NK-92 (cell line): Measurements from ENCODE around the gene CNTN1.

Experiments
- DNase-seq: peaks from one replicate; lab custom pipeline; 2025; ENCODE audit not compliant: unreplicated experiment; lab: John Stamatoyannopoulos, UW

The CNTN1 gene

DNA sequence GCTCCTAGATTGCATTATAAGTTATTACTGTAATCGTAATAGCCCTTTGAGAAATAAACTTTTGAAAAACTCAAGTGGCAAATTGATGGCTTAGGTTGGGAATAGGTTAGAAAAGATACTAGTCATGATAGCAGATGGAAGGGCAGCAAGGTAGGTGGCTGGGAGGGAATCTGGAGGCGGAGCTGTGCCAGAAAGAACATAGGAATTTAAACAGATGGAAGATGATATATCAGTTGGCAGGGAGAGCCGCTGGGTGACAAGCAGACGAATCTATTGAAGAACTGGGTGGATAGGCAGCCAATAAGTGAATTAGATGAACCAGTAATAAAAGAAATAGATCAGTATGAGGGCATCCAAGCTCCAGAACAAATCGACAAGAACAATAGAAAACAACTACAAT lies 142.1 kb downstream of the CNTN1 start:
- no peak for DNase-seq

DNA sequence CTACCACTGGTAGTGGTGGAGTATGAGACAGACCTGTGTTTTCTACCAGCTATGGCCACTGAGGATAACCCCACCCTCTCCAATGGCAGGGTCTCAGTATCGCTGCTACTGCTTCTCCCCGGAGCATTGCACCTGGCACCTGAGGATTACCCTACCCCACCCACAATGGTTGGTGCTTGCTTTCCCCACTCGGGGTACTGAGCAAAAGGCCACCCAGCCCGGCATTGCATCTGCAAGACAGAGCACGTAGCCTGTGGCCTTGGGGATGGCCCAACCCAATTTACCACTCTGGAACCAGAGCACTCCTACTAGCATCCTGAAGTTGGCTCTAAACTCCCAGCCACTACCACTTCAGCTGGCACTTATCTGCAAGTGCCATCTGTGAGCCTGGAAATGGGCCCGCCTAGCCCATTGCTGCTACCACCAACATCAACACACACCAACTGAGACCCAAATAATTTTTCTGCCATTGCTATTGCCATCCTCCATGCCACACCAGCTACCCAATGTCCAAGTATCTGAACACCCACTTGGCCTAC lies 145.7 kb downstream of the CNTN1 start:
- no peak for DNase-seq

DNA sequence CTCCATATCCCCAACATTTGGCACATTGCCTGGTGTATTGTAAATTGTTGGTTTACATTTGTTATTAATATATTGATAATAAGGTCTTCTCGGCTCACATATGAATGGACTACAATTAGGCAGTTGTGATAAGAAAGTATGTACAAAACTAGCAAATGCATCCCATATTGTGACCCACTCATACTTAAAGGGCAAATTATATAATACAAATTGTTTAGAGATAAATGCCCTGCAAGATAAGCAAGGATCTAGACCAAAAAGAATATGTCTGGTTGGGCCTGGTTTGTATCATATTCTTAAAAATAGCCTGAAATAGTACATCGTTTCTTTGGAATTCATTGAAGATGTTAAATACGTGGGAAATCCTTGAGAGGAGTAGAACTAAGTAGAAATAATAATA lies 151.3 kb downstream of the CNTN1 start:
- DNase-seq: no peak

DNA sequence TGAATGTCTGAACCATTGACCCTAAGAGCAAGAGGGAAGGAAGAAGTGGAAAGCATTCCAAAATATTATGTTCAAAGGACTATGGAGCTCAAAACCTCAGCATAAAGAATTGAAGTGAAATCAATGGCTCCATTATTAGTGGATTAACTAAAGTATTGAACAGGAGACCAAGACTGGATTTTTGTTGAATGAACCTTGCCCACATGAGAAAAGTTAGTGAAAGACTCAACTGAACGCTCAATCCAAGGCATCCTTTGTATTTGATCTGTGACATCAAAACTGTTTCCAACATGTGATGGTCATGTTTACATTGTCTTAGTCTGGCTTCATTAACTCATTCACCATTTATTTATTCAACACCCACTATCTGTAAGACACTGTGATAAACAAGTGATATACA lies 161.0 kb downstream of the CNTN1 start:
- no peak for DNase-seq

DNA sequence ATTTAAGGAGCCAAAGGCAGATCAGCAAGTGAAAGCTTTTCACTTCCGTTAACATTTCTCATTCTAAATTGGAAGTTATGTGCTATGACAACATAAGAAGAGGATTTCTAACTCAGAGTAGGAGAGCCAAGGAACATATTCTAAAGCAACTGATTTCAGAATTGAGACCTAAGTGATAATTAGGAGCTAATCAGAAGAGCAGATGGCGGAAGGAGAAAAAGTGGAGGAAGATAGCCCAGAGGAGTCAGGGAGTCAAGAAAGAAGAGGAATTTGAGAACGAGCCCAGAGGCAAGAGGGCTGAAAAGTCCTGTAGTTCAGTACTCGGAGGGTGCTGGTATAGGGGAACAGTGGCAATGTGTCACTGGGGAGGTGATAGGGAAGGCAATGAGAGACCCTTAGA lies 162.4 kb downstream of the CNTN1 start:
- DNase-seq: no peak

DNA sequence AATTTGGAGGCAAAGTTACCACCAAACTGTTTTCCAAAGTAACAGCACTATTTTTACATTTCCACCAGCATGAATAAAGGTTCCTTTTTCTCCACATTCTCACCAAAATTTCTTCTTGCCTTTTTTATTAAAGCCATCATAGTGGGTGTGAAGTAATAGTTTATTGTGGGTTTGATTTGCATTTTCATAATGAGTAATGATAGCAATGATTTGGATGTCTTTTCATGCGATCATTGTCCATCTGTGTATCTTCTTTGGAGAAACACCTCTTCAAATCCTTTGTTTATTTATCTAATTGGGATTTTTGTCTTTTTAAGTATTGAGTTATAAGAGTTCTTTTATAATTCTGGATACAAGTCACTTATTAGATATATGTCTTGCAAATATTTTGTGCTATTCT lies 172.7 kb downstream of the CNTN1 start:
- DNase-seq: no peak

DNA sequence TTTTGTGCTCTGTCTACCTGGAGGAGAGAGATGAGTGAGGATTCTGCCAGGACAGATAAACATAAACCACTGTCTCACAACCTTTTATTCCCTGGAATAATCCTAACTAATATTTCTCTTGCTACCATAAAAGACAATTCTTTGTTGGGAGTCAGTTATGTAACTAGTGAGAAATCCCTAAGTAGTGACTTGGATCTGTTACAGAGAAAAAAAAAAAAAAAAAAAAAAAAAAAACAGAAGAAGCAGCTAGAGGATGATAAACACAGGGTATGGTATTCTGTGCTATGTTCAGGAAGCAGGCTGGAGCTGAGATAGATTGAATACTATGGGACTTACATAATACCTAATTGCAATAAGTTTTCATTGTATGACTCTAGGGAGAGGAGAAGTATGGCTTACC lies 178.7 kb downstream of the CNTN1 start:
- no peak for DNase-seq

DNA sequence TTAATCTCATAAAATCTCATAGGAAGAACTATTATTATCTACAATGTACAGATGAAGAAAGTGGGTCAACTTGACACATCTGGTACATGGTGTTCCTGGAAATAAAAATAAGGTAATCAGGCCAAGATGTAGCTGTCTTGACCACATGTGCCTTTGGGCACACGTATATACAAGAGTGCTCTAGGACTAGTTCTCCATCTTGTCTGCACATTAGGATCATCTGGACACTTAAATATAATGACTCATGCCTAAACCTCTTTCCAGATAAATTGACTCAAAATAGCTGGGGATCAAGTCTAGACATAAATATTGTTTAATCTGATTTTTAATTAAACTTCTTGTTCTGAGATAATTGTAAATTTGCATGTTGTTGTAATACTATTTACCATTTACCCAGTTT lies 182.6 kb downstream of the CNTN1 start:
- no peak for DNase-seq

DNA sequence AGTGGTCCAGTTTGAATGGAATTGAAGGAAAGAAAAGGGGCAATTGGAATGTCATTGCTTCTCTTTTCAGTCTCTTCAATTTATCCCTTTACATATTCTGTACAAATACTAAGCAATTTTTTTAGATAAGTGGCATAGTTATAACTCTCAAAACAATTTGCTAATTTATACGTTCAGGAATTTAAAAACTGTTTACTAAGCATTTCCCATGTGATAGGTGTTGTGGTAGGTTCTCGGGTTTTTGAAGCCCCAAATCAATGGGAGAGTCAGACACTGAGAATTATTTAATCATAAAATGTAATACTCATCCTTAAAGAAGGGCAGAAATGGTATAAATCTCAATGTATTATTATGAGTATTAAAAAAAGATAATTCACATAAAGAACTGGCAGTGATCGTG lies 197.1 kb downstream of the CNTN1 start:
- no peak for DNase-seq

DNA sequence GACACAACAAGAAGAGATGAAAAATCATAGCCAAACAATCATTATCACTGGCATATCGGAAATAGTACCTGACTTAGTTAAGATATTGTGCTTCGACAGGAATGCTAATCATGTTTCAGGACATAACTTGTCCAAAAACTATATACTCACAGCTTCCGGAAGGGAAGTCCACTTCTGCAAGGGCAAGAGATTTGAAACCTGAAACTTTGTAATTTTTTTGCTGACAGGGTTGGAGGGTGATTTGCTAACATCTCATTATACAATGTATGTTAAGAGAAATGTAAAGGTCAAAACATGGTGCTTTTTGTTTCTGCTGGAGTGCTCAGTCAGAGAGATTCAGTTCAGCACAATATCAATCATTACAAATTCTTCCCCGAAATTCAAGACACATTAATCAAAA lies 200.3 kb downstream of the CNTN1 start:
- DNase-seq: no peak

DNA sequence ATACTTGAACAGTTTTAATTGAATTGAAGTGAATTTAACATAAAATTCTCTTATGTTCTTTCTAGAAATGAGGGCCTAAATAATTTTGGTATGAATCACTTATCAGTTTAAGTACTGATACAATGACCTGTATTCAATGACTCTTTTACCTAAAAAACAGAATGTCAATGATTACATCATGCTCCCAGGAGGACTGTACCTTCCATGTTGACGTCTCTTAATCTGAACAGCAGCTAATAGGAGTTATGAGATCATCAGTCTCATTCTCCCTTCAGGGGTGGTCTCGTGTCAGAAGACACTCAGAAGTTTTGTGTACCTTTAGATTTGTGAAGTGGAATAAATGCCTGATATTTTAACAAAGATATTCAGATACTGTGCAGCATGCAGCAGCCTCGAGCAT lies 206.3 kb downstream of the CNTN1 start:
- no peak for DNase-seq

DNA sequence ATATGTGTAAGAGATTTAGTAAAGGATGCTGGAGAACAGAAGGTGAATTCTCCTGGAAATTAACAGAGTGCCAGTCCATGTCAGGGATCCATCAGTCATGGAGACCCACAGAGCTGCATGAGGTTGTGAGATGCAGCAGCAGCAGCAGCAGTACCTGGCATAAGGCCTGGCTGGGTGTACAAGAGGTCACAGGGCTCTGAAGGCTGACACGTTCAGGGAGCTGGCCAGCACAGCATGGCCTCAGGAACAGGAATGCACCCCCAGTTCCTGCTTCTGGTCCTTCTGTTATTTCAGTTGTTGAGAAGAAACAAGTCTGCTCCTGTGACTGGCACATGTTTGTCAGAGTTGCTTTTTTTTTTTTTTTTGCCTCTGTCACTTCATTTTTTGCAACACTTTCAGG lies 210.8 kb downstream of the CNTN1 start:
- DNase-seq: no peak

DNA sequence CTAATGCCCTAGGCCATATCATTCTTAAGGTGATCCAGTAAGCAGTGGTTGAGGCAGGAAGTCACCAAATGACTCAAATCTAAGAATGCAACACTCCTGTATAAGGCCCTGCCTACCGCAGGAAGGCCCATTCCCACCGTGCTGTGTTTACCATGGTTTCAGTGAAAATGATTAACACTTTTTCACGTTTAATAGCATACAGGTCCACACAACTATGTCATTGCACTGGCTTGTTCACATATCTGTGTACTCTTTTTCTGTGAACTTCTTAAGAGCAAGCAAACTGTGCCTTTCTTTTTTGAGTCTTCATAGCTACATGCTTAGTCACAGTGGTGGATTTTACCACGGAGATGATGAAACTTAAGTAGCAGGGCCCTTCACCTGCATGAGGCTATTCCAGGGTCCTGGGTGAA lies 214.9 kb downstream of the CNTN1 start:
- no peak for DNase-seq

DNA sequence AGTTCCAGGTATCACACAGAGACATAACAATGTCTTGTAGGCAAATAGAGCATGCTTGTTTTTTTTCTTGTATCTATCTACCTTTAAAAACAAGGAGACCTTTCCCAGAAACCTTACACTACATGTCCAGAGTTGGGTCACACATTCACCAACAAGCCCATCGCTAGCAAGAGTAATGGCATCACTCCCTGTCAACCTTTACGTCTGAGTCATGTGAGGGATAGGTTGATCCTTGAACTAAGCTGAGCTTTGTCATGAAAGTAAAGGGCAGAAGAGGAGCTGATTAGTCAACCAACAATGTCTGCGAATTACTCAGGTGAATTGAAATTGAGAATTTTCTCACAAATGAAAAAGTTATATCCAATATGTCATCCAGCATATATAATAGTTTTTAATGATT lies 219.4 kb downstream of the CNTN1 start:
- no peak for DNase-seq

DNA sequence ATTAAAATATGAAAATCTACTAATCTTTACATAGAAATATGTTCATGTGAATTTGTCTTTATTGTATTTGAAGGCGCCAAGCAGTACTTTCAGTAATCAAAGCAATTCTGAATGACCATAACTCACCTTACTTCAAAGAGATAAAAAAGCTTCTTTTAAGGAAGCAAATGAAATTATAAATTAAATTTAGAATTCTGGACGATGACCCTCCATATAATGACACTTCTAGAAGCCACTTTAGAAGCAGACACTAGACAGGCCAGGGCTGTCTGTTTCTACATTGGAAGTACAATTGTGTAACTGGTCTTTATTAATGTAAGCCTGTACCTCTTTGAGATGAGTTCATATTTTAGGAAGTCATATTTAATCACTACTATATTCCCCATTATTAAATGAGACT lies 222.9 kb downstream of the CNTN1 start:
- DNase-seq: no peak

DNA sequence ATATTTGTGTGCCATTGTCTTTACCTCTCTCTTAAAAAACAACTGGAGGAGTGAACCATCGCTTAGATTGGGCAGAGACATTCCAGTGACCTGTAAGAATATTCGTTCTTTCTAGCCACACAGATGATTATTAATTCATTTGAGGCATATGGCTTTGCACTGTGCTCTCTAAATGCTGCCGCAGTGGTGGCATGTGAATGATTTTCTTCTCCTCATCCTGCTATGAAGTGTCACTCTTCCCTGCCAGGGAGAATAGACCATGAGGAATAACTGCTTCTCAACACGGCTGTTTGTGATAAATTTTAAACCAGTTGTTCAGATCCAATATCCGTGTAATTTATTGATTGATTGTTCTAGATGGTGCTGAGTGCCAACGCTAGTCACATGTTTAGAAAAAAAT lies 225.3 kb downstream of the CNTN1 start:
- no peak for DNase-seq

DNA sequence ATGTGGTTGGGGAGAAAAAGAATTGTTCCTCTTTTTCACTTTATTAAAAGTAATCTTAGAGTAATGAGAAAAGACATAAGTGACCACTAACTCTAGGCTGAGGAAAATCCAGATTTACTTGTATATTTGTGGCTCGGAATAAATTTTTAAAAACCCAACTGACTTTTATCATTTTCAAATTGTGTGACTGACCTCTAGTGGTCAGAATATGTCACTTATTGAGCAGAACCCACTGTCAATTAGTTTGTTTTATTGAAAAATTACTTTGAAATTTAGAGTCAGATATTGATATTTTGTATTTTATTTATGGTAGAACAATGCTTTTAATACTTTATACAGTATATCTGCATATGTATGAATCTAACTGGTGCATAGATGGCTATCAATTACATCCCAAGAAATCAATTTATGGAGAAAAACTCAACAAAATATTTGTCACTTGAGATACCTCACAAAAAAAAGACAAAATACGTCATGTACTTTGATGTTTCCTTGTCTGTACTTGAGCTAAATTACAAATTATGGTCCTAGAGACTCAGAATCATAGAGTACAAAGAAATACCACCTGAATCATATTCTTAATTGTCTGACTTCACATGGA lies 229.4 kb downstream of the CNTN1 start:
- DNase-seq: no peak

DNA sequence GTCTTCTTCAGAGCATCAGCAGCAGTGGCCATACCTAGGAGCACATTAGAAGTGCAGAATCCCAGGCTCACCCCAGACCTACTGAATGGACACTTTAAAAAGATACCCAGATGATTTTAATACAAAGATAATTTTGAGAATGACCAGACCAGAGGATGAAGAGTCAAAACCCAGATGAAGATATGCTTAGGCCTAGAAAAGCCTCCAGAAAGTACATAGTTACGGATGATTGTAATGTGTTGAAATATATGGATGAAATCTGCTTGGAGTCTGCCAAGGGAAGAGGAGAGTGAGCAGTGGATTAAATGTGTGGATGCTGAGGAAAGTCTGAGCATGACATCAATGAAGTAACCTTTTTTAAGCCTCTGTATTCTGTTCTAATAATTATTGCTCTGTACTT lies 245.7 kb downstream of the CNTN1 start:
- DNase-seq: no peak

DNA sequence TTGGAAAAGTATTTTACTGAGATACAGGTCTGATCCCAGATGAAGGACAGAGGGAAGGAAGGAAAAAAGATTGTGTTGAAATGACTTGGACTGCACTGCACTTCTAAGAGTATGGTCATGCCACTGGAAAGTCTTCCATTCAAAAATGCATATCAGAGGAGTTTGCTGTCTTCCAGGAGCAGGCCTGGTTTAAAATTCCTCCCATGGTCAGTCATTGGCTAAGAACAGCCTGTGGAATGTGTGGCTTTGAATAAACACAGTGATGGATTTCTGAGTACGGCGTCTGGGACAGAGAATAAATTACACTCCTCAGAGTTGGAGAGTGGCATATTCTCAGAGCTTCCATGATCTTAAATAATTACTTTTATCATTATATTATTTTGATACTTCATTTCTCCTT lies 250.1 kb downstream of the CNTN1 start:
- no peak for DNase-seq

DNA sequence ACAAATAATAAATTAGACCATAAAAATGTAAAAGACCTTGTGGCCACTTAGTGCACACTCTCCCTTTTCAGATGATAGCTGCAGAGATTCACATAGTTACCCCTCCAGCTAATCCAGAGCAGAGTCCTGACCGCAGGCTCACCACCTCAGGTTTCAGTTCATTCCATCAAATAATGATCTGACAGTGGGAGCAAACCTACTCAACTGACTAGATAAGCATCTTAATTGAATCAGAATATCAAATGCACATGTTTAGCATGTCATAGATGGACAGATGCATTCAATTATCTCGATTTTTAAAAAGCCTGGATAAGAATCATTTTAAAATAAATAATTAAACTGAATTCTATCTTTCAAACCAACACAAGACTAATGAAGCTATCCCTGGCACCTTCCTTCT lies 253.5 kb downstream of the CNTN1 start:
- DNase-seq: no peak

DNA sequence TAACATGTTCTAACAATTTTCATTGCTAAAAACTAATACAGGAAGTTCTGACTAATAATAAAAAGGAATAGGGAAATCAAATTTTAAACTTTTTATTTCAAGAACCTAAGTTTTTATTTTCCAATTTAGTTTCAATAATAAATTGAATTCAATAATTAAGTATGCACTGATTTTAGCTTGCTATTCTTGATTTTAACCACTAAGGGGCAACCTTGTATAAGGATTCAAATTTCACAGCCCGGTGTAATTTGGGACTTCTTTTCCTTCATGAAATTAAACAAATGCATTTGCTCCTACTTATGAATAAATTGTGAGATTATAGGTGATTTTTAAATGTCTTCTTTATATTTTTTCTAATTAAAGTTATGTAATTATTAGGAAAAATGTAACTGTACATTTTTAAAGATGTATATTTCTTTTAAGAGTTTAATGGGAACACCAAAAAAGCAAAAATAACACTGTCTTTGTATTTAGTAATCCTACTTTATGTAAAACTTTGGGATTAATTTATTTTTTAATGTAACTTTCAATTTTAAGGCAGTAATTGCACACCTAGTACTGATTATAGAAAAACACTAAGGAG lies 254.5 kb downstream of the CNTN1 start:
- no peak for DNase-seq

DNA sequence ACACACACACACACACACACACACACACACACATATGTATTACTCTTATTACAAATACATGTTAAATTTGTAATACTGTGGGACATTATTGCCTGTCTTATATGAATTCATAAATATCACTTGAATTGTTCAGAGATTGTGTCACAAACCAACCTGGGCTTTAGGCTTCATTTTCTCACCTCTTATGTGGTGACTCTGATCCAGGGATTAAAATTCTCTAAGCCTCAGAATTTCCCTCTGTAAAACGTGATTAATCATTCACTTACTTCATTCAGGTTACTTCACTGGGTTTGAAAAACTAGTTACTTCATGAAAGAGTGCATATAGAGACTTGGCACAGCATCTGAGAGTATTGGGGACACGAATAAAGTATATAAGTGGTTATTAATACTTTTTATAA lies 255.6 kb downstream of the CNTN1 start:
- DNase-seq: no peak

DNA sequence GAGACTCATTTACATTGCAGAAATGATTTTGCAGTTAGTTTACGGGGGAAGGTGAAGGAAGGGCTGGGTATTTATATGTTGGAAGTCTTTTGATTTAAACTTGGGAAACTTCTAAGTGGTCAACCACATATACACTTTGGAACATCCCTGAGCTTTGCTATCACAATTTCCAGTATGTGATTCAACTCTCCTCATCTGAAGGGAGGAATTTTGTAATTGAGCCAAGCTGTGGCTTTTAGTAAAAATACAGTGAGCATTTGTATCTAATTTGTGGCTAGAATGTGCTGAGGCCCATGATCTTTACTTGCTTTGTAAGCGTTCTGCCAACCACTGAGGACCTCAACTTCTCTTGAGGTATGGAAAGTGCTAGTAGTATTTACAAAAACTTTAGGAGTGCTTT lies 260.8 kb downstream of the CNTN1 start:
- no peak for DNase-seq
